Ammon's horn (tissue), 1 donor: ENCODE results near the gene CDK6.
A peak's percentile ranks its signal among the peaks of the same experiment; 100 is the strongest.
"Not testable (repeated sequence)": the region's sequence is repeated elsewhere in the genome, so short reads cannot be mapped to it uniquely, and the experiment has no call there.

ENCODE experiments used
- DNase-seq: peaks from one replicate; pipeline ENCODE4 v3.0.0-alpha.2; 2016; ENCODE audit warnings: low spot score

CDK6 gene

DNA sequence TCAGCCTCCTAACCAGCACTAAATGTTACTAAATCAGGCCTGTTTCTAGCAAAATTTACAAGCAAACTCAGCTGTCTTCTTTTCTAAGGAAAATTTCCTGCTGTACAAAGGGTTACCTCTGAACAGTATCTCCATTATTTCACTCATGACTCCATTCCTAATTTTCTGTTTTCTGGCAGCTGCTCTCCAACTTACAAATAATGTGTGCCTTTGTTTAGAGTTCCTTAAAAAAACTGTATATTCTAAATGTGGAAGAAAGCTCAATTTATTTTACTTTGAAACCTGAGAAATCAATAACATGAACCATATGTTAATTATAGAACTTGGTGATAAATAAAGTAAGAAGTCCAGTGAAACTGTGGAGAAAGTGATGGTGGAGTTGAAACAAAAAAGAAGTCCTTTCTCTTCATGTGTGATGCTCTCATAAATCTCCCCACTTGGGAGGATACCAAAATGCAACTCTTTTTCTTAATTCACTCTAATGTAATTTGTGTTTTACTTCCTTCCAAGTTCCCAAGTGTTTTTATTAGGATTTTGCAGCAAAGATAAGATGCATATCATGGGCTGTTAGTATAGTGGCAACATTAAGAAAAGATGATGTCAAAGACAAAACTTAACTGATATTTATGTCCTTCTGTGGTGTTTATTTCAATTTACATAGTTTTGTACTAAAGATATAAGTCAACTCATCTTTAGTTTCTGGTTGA, 74.8 kb downstream of the CDK6 start:
- DNase-seq: peak; percentile 47

DNA sequence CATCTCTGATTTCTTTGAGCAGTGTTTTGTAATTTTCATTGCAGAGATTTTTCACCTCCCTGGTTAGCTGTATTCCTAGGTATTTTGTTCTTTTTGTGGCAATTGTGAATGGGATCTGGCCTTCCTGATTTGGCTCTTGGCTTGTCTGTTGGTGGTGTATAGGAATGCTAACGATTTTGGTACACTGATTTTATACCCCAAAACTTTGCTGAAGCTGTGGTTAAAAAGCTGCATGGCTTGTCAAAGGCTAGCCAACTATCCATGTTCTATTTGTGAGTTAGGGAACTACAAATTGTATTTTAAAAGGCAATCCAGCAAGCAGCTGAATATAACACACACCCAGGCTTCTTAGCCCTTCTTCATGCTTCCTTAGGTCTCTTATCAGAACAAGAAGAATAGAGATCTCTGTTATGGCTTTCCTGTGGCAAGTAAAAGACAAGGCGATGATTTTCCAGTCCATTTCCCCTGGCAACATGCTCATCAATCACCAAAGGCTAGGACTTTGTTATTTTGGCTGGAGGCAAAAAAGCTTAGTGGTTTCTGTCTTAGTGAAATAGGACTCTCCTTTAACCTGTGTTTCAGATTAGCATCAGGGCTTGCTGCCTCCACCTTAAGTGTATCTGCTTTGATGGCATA, 77.5 kb downstream of the CDK6 start:
- DNase-seq: no peak

DNA sequence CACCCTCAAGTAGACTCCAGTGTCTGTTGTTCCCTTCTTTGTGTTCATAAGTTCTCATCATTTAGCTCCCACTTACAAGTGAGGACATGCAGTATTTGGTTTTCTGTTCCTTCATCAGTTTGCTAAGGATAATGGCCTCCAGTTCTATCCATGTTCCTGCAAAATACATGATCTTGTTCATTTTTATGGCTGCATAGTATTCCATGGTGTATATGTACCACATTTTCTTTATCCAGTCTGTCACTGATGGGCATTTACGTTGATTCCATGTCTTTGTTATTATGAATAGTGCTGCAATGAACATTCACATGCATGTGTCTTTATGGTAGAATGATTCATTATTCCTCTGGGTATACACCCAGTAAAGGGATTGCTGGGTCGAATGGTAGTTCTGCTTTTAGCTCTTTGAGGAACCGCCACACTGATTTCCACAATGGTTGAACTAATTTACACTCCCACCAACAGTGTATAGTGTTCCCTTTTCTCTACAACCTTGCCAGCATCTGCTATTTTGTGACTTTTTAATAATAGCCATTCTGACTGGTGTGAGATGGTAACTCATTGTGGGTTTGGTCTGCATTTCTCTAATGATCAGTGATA, 79.0 kb downstream of the CDK6 start:
- not testable (repeated sequence) for DNase-seq

DNA sequence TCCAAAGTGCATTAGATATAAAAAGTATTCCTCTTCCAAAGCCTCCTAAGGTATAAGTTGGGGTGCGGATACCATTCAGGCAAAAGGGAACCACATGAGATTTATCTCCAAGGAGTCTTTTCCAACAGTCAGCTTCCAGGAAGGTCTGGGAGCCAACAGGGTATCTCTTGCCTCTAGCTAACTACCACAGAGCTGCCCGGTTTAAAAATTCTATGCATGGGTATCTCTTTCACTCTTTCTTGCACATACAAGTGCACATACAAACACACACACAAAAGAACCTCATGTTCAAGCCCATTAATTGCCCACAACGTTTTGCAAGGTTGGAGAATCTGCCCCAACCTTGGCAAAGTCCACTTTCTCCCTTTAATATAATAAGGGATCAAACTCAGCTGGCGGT, 80.7 kb downstream of the CDK6 start:
- DNase-seq: no peak

DNA sequence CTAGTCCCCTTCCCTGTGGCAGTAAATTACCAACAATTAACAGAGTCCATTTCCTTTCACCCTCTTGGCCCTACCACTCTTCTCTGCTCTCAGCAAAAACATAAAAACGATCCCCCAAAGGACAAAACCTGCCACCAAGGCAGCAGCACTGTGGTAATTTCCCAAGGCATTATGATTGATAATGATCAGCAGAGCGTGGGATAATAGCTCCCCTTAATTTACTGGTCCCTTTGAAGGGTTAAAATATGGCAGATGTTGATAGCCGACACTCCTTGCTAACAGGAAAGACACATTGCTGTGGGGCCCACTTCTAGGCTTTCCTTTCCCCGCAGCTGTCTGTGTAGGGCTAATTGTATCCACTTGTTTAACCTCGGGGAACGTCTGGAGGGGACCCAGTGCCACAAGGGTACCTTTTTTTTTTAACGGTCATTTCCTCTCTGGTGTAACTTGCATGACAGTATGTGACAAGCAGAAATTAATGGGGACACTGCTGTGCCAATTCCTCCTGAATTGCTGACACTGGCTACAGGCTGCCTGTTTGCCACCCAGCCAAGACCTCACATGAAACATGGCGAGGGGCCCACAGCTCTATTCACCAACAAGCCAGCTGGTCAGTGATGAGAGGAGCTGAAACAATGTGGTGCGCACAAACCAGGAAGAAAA, 81.3 kb downstream of the CDK6 start:
- DNase-seq: peak; percentile 84

DNA sequence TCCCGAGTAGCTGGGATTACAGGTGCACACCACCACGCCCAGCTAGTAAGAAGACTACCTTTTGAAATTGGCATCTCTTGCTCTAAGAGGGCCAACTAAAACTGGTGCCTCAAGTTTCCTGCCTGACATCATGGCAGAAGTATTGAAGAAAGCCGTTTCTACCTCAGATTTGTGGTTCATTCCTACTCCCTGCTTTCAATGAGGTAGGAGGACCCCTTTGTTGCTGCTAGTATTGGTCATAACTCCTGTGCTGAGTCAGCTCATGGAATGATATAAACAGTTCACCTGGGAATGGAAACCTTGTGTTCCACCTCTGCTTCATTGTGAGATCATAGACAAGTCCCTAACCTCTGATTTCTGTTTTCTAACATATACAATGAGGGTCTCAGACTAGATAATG, 82.8 kb downstream of the CDK6 start:
- no peak for DNase-seq

DNA sequence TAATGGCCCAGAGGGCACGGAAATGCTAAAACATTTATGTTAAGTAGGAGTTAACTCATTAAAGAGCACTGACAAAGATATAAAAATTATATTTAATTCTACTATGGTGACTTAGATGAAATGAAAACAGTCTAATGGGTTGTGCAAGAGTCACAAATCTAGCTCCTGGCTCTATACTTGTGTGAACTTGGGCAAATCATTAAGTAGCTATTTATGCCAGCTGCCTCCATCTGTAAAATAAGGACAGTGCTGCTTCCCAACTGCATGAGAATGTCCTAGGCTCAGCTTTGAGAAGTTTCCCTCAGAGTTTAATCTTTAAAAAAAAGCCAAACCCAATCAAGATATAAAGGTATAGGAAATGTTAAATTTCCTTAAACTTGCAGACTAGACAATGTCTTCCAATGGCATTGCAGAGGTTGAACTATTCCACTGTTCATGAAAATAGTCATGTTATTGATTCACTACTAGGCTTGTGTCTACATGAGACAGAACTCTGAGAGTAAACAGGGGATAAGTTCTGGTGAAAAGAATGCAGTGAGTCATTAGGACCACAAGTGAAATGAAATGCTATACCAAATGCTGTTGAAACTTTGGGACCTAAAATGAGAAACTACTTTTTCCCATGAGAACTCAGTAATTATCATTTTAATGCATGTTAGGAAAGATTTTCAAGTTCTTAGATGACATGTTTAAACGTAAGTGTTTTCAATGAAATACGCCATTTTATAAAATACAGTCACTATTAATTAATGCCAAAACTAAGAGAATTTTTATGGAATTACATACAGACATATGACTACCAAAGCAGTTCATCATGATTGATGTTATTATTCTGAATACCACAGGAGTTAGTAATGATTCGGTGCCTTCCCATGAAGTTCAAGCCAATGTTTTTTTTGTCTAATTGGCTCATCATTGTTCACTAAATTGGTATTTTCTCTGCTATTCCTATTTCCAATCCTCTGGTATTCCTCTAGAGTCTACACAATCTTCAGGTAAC, 84.2 kb downstream of the CDK6 start:
- DNase-seq: no peak

DNA sequence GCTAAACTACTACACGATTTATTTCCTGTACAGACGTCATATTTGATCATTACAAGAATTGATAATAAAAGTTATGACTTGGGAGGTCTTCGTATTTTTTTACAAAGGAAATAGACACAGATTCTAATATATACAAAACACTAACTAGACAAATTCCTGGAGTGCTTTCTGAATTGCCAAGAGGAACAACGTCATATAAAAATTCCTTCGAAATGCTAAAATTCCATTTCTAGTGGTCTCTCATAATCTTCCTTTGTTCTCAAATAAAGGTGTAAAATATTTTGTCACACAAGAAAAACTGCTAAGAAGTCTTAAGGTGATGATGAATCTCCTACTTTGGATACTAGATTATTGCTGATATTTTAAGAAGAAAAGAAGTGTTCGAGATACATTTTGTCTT, 85.4 kb downstream of the CDK6 start:
- no peak for DNase-seq

DNA sequence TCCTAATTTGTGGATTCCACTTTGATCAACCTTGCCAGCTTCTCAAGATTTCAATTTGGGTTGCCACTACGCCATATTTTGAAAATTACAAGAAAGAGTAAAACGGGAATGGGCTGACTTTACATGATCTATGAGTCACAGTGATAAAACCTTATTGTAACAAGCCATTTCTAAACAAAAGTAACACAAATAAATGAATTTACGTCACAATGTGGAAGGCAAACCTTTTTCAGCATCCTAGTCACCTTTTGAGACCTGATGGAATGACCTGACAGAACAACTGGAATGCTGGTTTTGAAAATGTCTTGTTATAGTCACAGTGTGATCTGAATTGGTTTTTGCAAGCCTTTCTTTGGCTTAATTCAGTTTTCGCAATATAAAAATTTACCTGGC, 85.9 kb downstream of the CDK6 start:
- DNase-seq: no peak

DNA sequence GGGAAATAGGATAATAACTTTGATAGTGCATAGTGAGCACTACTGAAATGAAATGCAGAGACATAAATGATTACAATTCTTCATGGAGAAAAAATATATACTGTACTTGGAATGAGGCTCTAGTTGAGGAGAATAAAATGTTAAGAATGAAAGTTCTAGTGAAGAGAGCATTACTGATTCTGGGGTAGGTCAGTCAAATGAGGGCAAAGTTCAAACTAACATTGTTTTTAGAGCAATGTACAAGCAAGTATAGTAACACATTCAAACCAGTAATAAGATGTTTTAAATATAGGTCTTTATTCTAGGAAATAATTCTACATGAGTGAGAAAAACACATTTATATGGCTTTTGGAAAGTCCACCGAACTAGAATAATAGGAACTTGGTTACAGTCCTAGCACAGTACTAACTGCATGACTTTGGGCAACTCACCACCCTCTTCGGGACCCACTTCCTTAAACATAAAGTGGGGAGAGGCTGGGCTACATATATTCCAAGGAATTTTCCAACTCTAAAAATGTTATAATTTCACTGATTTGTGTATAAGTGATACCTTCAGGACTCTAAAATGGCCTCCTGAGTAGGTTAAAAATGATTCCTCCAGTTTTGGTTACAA, 86.4 kb downstream of the CDK6 start:
- no peak for DNase-seq

DNA sequence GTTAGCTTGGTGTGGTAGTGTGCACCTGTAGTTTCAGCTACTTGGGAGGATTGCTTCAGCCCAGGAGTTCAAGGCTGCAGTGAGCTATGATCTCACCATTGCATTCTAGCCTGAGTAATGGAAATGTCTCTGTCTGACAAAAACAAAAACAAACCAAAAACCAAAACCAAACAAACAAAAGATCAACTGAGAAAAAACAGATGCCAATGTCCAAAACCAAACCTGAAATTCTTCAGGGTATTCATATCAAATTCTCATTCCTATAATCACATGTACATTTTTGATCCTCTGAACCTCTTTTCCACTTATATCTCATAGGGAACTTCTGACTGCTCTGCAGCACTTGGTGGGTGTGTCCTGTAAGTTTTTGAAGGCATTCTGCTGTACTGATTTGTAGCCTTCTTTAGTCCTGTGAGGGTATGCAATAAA, 87.0 kb downstream of the CDK6 start:
- no peak for DNase-seq

DNA sequence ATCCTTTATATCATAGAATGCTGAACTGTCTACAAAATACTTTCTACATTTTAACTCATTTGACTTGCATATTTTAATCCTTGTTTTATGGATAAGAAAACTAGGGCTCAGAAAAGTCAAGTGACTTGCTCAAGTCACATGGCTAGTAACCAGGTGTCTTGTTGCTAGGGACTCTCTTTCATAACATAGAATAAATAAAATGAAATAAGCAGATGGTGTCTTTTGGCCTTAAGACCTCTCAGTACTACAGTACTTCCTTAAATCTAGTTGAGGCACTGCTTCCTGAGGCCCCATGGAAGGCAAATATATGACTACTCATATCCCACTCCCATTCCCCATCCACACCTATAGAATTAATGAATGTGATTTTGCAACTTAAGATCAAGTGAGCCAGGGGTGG, 87.9 kb downstream of the CDK6 start:
- no peak for DNase-seq

DNA sequence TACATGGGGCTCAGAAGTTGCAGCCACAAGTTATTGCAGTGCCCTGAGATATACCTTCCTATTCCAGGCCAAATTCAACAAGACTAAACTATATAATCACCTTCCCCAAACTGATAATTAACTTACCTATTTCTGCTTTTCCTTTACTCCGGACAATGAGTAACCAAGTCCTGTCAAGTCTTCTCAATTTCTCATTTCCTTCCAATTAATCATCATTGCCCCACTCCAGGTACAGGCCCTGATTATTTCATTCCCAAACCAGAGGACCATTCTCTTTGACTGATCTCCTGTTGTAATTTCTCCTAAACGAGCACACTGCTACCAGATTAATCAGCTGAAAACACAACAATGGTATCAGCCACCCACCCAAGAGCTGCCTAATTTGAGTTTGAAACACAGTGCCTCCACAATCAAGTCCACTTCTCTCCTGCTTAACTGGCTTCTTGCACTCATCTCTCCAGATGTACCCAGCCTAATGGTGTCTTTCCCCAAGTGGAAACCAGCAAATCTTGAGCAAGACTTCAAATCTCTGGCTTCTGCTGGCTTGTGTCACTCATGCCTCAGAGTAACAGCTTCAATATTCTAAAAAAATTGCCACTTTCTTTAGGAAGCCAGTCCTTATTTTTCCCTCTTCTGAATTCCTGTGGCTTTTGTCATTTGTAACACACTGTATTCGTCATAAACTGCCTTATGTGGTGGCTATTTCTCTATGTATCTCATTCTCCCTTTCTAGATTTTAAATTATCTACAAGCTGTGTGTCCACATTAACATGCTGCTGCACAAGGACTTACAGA, 89.1 kb downstream of the CDK6 start:
- DNase-seq: peak; percentile 34

DNA sequence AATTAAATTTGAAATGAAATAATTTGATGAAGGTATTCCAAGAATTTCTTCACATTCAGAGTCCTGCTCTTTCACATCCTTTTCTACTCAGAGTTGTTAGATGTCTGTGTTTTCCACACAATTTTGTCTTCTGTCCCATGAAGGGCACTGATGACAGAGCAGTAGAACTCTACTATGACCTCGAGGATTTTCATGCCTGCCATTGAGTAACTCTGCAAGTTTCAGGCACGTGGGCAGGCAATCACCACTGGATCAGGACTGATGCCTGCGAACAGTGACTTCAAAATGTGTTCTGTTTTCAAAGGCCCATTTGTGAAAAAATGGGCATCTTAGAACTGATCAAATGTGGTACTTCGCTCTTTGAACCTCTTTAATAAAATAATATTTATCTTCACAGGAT, 91.1 kb downstream of the CDK6 start:
- no peak for DNase-seq

DNA sequence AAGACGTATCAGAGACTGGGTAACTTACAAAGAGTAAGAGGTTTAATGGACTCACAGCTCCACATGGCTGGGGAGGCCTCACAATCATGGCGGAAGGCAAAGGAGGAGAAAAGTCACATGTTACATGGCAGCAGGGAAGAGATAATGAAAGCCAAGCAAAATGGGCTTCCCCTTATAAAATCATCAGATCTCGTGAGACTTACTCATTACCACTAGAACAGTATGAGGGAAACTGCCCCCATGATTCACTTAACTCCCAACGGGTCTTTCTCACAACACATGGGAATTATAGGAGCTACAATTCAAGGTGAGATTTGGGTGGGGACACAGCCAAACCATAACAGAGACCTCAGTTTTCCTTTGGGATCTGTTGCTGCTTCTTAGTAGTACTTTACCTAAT, 92.2 kb downstream of the CDK6 start:
- not testable (repeated sequence) for DNase-seq

DNA sequence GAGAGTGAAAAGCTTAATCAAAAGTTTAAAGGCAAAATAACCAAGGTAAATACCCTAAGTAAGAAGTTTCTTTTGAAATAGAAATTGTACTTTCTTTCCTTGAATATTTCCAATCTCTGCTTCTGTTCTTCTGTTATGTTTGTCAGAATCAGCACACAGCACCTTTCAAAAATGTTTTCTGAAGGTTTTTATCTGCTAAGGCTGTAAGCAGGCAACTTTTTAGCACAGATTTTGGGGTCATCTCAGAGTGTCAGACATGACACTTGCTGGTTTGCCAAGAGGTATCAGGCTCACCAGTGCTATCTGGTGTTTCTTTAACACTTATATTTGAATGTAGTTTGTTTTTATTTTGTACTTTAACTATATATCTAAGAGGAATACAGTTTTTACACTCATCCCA, 94.2 kb downstream of the CDK6 start:
- DNase-seq: no peak

DNA sequence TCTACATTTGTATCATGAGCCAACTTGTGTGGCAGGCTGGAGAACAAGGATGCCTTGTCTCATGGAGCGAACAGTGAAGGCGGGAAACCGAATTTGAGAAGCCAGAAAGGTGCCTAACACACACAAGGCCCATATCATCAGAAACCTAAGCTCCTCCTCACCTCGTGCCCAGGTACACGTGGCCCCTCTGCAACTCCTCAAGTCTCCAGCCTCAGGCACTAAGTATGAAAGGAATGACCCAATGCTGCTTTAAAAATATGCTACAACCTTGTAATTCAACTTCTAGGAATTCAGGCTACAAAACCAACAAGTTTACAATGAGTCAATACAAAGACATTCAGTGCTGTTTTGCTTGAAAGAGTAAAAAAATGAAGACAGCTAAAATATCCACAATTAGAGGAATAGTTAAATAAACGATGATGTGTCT, 95.7 kb downstream of the CDK6 start:
- DNase-seq: no peak

DNA sequence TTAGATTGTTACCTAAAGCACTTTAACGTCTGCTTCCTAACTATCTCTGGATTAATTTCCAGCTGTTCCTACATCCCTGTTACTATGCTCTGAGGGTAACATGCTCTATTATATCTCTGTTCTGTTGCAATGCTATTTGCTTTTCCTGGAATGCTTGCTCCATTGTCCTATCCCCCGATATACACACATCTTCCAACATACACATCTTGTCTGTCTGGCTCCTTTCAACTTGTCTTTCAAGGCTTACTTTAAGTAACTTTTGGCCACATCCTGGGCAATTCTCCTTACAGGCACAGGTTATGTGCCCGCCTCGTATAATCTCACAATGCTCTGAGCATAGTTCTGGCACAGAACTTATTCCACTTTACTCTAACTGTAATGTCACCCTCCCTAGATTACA, 96.2 kb downstream of the CDK6 start:
- DNase-seq: no peak

DNA sequence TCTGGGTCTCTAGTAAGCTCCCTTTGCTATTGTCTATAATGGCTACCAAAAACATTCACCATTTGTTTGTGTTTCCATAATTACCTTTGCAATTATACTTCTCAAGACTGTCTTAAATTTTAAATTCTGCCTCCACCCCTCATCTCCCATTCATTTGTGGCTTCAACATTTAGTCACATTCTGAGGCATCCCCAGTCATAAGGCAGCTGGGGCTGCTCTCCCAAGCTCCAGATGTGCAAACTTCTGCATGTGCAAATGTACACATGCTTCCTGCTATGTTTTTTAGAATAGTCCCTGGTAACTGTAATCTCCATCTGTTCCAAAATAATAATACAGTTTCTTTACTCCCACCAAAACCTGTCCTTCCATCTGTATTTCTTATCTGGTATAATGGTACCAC, 97.3 kb downstream of the CDK6 start:
- DNase-seq: no peak

DNA sequence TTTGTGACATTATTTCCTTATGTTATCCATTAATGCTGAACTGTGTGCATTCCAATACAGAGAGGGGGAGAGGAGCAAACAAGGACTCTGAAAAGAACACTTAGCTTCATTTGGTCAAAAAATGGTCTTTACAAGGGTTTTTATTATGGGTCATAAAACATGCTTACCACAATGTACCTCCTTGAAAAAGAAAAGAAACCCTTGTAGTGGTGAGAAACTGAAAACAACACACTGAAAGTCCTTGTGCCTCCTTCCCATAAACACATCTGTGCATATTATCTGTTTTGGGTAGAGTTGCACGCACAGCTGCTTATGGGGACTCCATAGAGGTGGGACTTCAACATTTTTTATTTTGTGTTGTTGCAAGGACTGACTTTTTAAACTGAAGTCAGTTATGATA, 98.7 kb downstream of the CDK6 start:
- no peak for DNase-seq

DNA sequence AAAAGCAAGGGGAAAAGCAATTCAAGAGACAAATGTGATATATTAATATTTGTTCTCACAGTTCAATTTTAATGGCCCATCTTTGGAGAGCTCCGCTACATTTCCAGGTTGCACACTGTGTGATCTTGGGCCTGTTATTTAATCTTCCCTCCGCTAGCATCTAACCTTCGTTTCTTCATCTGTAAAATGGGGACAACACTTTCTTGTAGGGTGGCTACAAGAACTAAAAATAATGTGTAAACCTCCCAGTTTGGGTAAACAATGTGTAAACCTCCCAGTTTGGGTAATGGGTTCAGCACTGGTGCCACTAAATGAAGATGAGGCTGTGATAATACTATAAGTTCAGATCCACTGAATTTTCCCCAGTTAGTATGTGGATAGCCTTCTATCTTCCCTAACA, 99.5 kb downstream of the CDK6 start:
- DNase-seq: no peak
